Astrocyte of the cerebellum (primary cell): ENCODE results near the gene CCDC187.

Experiments
- DNase-seq: peaks from one replicate; pipeline ENCODE4 v3.0.0-alpha.2; 2011; ENCODE audit warnings: low read depth
- H3K4me3 ChIP-seq: 2 replicates; pipeline ENCODE4 v1.5.1; 2011; ENCODE audit warnings: mild to moderate bottlenecking, low read depth, low read length, moderate library complexity
- in situ Hi-C: cut with HindIII; loops from 2 replicates; pipeline ENCODE4 v1.10.0; 2017; ENCODE audit warnings: low sequenced_read_pairs
- TF ChIP-seq, protein P1 (sequence below): IDR thresholded peaks from 2 replicates; pipeline ENCODE4 v1.5.1; 2012; ENCODE audit warnings: low read length, low read depth, moderate library complexity, mild to moderate bottlenecking; ENCODE audit errors: missing control alignments

The CCDC187 gene

DNA sequence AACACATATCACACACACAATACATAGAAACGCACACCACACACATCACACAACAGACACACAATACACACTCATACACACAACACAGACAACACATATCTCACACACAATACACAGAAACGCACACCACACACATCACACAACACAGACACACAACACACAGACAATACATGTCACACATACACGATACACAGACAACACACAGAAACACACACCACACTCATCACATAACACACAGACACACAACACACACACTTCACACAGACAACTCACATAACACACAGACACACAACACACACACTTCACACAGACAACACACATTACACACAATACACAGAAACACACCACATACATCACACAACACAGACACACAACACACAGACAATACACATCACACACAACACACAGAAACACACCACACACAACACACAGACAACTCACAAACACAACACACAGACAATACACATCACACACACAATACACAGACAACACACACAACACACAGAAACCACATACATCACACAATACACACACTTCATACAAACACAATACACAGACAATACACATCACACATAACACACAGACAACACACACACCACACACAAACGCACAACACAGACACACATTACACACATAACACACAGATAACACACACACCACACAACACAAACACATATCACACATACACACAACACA is 4.3 kb upstream of the CCDC187 start:
- DNase-seq, result no peak
- no peak overlapping the region for H3K4me3 ChIP-seq
- in situ Hi-C loops, result no loop called here
- TF ChIP-seq, protein P1, sequence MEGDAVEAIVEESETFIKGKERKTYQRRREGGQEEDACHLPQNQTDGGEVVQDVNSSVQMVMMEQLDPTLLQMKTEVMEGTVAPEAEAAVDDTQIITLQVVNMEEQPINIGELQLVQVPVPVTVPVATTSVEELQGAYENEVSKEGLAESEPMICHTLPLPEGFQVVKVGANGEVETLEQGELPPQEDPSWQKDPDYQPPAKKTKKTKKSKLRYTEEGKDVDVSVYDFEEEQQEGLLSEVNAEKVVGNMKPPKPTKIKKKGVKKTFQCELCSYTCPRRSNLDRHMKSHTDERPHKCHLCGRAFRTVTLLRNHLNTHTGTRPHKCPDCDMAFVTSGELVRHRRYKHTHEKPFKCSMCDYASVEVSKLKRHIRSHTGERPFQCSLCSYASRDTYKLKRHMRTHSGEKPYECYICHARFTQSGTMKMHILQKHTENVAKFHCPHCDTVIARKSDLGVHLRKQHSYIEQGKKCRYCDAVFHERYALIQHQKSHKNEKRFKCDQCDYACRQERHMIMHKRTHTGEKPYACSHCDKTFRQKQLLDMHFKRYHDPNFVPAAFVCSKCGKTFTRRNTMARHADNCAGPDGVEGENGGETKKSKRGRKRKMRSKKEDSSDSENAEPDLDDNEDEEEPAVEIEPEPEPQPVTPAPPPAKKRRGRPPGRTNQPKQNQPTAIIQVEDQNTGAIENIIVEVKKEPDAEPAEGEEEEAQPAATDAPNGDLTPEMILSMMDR, result no peak

DNA sequence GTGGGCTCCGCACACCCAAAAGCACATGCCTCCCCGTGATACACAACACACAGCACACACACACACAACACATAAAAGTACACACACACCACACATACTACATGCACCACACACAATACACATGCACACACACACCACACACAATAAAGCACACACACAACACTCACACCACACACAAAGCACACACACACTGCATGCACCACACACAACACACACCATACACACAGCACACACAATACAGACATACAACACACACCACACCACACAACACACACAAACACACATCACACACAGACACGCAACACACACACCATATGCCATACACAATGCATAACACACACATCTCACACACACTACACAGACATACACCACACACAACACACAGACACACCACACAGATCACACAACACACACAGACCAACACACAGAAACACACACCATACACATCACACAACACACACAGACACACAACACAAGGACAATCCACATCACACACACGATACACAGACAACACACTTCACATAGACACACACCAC is 3.4 kb upstream of the CCDC187 start:
- TF ChIP-seq, protein P1, result no peak
- DNase-seq, result no peak
- H3K4me3 ChIP-seq, result no peak overlapping the region
- in situ Hi-C loops, result no loop called here

- DNase-seq, result no peak
- no peak overlapping the region for H3K4me3 ChIP-seq
- TF ChIP-seq, protein P1, result no peak
- in situ Hi-C loops, result no loop called here
These were observed 2.6 kb upstream of the CCDC187 start for GRCh38 chr9:136306211-136307208.

GRCh38 chr9:136305804-136306203 is 1.9 kb upstream of the CCDC187 start:
- no peak overlapping the region for H3K4me3 ChIP-seq
- in situ Hi-C loops, result no loop called here
- no peak for DNase-seq
- TF ChIP-seq, protein P1, result no peak

GRCh38 chr9:136304981-136305380 is 1.1 kb upstream of the CCDC187 start:
- in situ Hi-C loops, result no loop called here
- H3K4me3 ChIP-seq, result no peak overlapping the region
- TF ChIP-seq, protein P1, result no peak
- no peak for DNase-seq

GRCh38 chr9:136304456-136304855 is 562 bp upstream of the CCDC187 start:
- DNase-seq, result no peak
- TF ChIP-seq, protein P1, result no peak
- H3K4me3 ChIP-seq, result no peak overlapping the region
- in situ Hi-C loops, result no loop called here
